ENCODE results near the gene MIA3. TPM values are rescaled to one million over a fixed set of nuclear protein-coding genes. Genes with fewer than 3 reads are reported as not detected.
"Not testable (repeated sequence)": the region's sequence is repeated elsewhere in the genome, so short reads cannot be mapped to it uniquely, and the experiment has no call there.

The MIA3 gene
- polyA plus RNA-seq, 4 donors, result 14.3 to 58.8 (median 23.0) TPM

- Histone ChIP-seq H3K9me3 (ENCODE audit: control insufficient read depth in 2 of 2, insufficient read depth in 1 of 2, low read depth in 1 of 2, low read length in 1 of 2) (no peaks in the 10 kb centered on the region), H3K36me3 (ENCODE audit: control insufficient read depth in 3 of 3, insufficient read depth in 2 of 3, low read depth in 1 of 3, low read length in 3 of 3) (peaks cover 0 to 4% (median 0%) of the 10 kb centered on the region in 3 donors), H3K4me3 (ENCODE audit: low read depth in 1 of 3, low read length in 3 of 3) (peak within 1 kb of the TSS; percentile 51 to 64 (median 60)), H3K27ac (ENCODE audit: low read depth in 1 of 3, low read length in 2 of 3) (peak within 1 kb of the TSS; percentile 63 to 93 (median 71)), H3K4me1 (ENCODE audit: control insufficient read depth in 3 of 3, insufficient read depth in 2 of 3, low read depth in 1 of 3, low read length in 2 of 3) (peaks cover 3 to 10% (median 6%) of the 10 kb centered on the region in 3 donors), H3K27me3 (ENCODE audit: control insufficient read depth in 3 of 3, insufficient read depth in 3 of 3, low read length in 3 of 3) (no peaks in the 10 kb centered on the region)
- 0 to 1% (median 0%) methylated on average over 41 of the region's 41 CpGs for WGBS, 3 donors
- no peak for FAIRE-seq
- DNase-seq, result peak; percentile 91 to 95
Measured at GRCh38 chr1:222589462-222590302, 28.2 kb upstream of the MIA3 start, which contains the start of gene TAF1A. TAF1A (minus strand) TSS chr1:222589933.

GRCh38 chr1:222592171-222592570 is 25.7 kb upstream of the MIA3 start:
- Histone ChIP-seq H3K27me3 (ENCODE audit: control insufficient read depth in 3 of 3, insufficient read depth in 3 of 3, low read length in 3 of 3) (no peaks in the 10 kb centered on the region), H3K9me3 (ENCODE audit: control insufficient read depth in 2 of 2, insufficient read depth in 1 of 2, low read depth in 1 of 2, low read length in 1 of 2) (no peaks in the 10 kb centered on the region), H3K4me1 (ENCODE audit: control insufficient read depth in 3 of 3, insufficient read depth in 2 of 3, low read depth in 1 of 3, low read length in 2 of 3) (peaks cover 3 to 10% (median 6%) of the 10 kb centered on the region in 3 donors), H3K27ac (ENCODE audit: low read depth in 1 of 3, low read length in 2 of 3) (no peak overlapping the region), H3K4me3 (ENCODE audit: low read depth in 1 of 3, low read length in 3 of 3) (no peak overlapping the region), H3K36me3 (ENCODE audit: control insufficient read depth in 3 of 3, insufficient read depth in 2 of 3, low read depth in 1 of 3, low read length in 3 of 3) (peaks cover 0 to 4% (median 0%) of the 10 kb centered on the region in 3 donors)
- WGBS, 3 donors, result 83 to 94% (median 83%) methylated on average over 3 of the region's 3 CpGs
- FAIRE-seq (no peak), DNase-seq (no peak)

- H3K27ac ChIP-seq (ENCODE audit: low read depth in 1 of 3, low read length in 2 of 3), result no peak overlapping the region
- H3K9me3 ChIP-seq (ENCODE audit: control insufficient read depth in 2 of 2, insufficient read depth in 1 of 2, low read depth in 1 of 2, low read length in 1 of 2), result no peaks in the 10 kb centered on the region
- no peak for FAIRE-seq
- no peaks in the 10 kb centered on the region for H3K36me3 ChIP-seq (ENCODE audit: control insufficient read depth in 3 of 3, insufficient read depth in 2 of 3, low read depth in 1 of 3, low read length in 3 of 3)
- no peaks in the 10 kb centered on the region for H3K27me3 ChIP-seq (ENCODE audit: control insufficient read depth in 3 of 3, insufficient read depth in 3 of 3, low read length in 3 of 3)
- DNase-seq, result no peak
- H3K4me1 ChIP-seq (ENCODE audit: control insufficient read depth in 3 of 3, insufficient read depth in 2 of 3, low read depth in 1 of 3, low read length in 2 of 3), result peaks cover 0 to 5% (median 2%) of the 10 kb centered on the region in 3 donors
- 89 to 92% (median 91%) methylated on average over 3 of the region's 3 CpGs for WGBS, 3 donors
- H3K4me3 ChIP-seq (ENCODE audit: low read depth in 1 of 3, low read length in 3 of 3), result no peak overlapping the region
Measured at GRCh38 chr1:222594789-222595188, 23.1 kb upstream of the MIA3 start.

GRCh38 chr1:222596696-222597095 is 21.2 kb upstream of the MIA3 start:
- Histone ChIP-seq H3K27ac (ENCODE audit: low read depth in 1 of 3, low read length in 2 of 3) (no peak overlapping the region), H3K36me3 (ENCODE audit: control insufficient read depth in 3 of 3, insufficient read depth in 2 of 3, low read depth in 1 of 3, low read length in 3 of 3) (no peaks in the 10 kb centered on the region), H3K4me1 (ENCODE audit: control insufficient read depth in 3 of 3, insufficient read depth in 2 of 3, low read depth in 1 of 3, low read length in 2 of 3) (no peaks in the 10 kb centered on the region), H3K9me3 (ENCODE audit: control insufficient read depth in 2 of 2, insufficient read depth in 1 of 2, low read depth in 1 of 2, low read length in 1 of 2) (no peaks in the 10 kb centered on the region), H3K4me3 (ENCODE audit: low read depth in 1 of 3, low read length in 3 of 3) (no peak overlapping the region), H3K27me3 (ENCODE audit: control insufficient read depth in 3 of 3, insufficient read depth in 3 of 3, low read length in 3 of 3) (no peaks in the 10 kb centered on the region)
- 88 to 92% (median 90%) methylated on average over 4 of the region's 4 CpGs for WGBS, 3 donors
- DNase-seq (no peak), FAIRE-seq (no peak)

- H3K27me3 ChIP-seq (ENCODE audit: control insufficient read depth in 3 of 3, insufficient read depth in 3 of 3, low read length in 3 of 3), result no peaks in the 10 kb centered on the region
- no peak overlapping the region for H3K4me3 ChIP-seq (ENCODE audit: low read depth in 1 of 3, low read length in 3 of 3)
- H3K9me3 ChIP-seq (ENCODE audit: control insufficient read depth in 2 of 2, insufficient read depth in 1 of 2, low read depth in 1 of 2, low read length in 1 of 2), result no peaks in the 10 kb centered on the region
- 59 to 73% (median 61%) methylated on average over 1 of the region's 1 CpG for WGBS, 3 donors
- H3K27ac ChIP-seq (ENCODE audit: low read depth in 1 of 3, low read length in 2 of 3), result no peak overlapping the region
- H3K4me1 ChIP-seq (ENCODE audit: control insufficient read depth in 3 of 3, insufficient read depth in 2 of 3, low read depth in 1 of 3, low read length in 2 of 3), result no peaks in the 10 kb centered on the region
- H3K36me3 ChIP-seq (ENCODE audit: control insufficient read depth in 3 of 3, insufficient read depth in 2 of 3, low read depth in 1 of 3, low read length in 3 of 3), result no peaks in the 10 kb centered on the region
- FAIRE-seq (no peak), DNase-seq (peak in 1 of 2 donors; percentile 12)
Measured at GRCh38 chr1:222600281-222600680, 17.6 kb upstream of the MIA3 start.

GRCh38 chr1:222601257-222601656 is 16.6 kb upstream of the MIA3 start:
- DNase-seq (no peak), FAIRE-seq (no peak)
- H3K4me1 ChIP-seq (ENCODE audit: control insufficient read depth in 3 of 3, insufficient read depth in 2 of 3, low read depth in 1 of 3, low read length in 2 of 3), result no peaks in the 10 kb centered on the region
- WGBS, 3 donors, result 73 to 83% (median 75%) methylated on average over 3 of the region's 3 CpGs
- H3K9me3 ChIP-seq (ENCODE audit: control insufficient read depth in 2 of 2, insufficient read depth in 1 of 2, low read depth in 1 of 2, low read length in 1 of 2), result no peaks in the 10 kb centered on the region
- no peaks in the 10 kb centered on the region for H3K27me3 ChIP-seq (ENCODE audit: control insufficient read depth in 3 of 3, insufficient read depth in 3 of 3, low read length in 3 of 3)
- no peaks in the 10 kb centered on the region for H3K36me3 ChIP-seq (ENCODE audit: control insufficient read depth in 3 of 3, insufficient read depth in 2 of 3, low read depth in 1 of 3, low read length in 3 of 3)
- no peak overlapping the region for H3K4me3 ChIP-seq (ENCODE audit: low read depth in 1 of 3, low read length in 3 of 3)
- no peak overlapping the region for H3K27ac ChIP-seq (ENCODE audit: low read depth in 1 of 3, low read length in 2 of 3)

- DNase-seq, result no peak
- 90 to 95% (median 92%) methylated on average over 1 of the region's 1 CpG for WGBS, 3 donors
- Histone ChIP-seq H3K36me3 (ENCODE audit: control insufficient read depth in 3 of 3, insufficient read depth in 2 of 3, low read depth in 1 of 3, low read length in 3 of 3) (no peaks in the 10 kb centered on the region), H3K4me1 (ENCODE audit: control insufficient read depth in 3 of 3, insufficient read depth in 2 of 3, low read depth in 1 of 3, low read length in 2 of 3) (no peaks in the 10 kb centered on the region), H3K9me3 (ENCODE audit: control insufficient read depth in 2 of 2, insufficient read depth in 1 of 2, low read depth in 1 of 2, low read length in 1 of 2) (no peaks in the 10 kb centered on the region), H3K27me3 (ENCODE audit: control insufficient read depth in 3 of 3, insufficient read depth in 3 of 3, low read length in 3 of 3) (no peaks in the 10 kb centered on the region), H3K27ac (ENCODE audit: low read depth in 1 of 3, low read length in 2 of 3) (no peak overlapping the region), H3K4me3 (ENCODE audit: low read depth in 1 of 3, low read length in 3 of 3) (no peak overlapping the region)
- no peak for FAIRE-seq
Measured at GRCh38 chr1:222606757-222607156, 11.1 kb upstream of the MIA3 start.

- H3K36me3 ChIP-seq (ENCODE audit: control insufficient read depth in 3 of 3, insufficient read depth in 2 of 3, low read depth in 1 of 3, low read length in 3 of 3); DNase-seq; H3K4me1 ChIP-seq (ENCODE audit: control insufficient read depth in 3 of 3, insufficient read depth in 2 of 3, low read depth in 1 of 3, low read length in 2 of 3); H3K4me3 ChIP-seq (ENCODE audit: low read depth in 1 of 3, low read length in 3 of 3); FAIRE-seq; H3K27ac ChIP-seq (ENCODE audit: low read depth in 1 of 3, low read length in 2 of 3); H3K27me3 ChIP-seq (ENCODE audit: control insufficient read depth in 3 of 3, insufficient read depth in 3 of 3, low read length in 3 of 3); H3K9me3 ChIP-seq (ENCODE audit: control insufficient read depth in 2 of 2, insufficient read depth in 1 of 2, low read depth in 1 of 2, low read length in 1 of 2): not testable (repeated sequence)
- WGBS, 3 donors, result 29 to 45% (median 30%) methylated on average over 1 of the region's 1 CpG
Measured at GRCh38 chr1:222609111-222609510, 8.8 kb upstream of the MIA3 start.

Measured in small intestine (tissue), 7 donors.